Subcutaneous adipose tissue (tissue), 4 donors: Measurements from ENCODE around the gene SOHLH2. TPM values are rescaled to one million over a fixed set of nuclear protein-coding genes. Genes with fewer than 3 reads are reported as not detected.

Experiments used
- total RNA-seq, 4 donors: library from RNA; depleted of rRNA; stranded (reverse); fragments of >200 nt; gene quantifications; one replicate each; pipeline ENCODE4 v1.1.0, GENCODE V29; 2016
- TF ChIP-seq, protein P1 (sequence below): fragments of 450-650 bp; IDR thresholded peaks from one replicate; pipeline ENCODE4 v1.5.1; 2016; ENCODE audit warnings: low read depth, mild to moderate bottlenecking, control low read depth, antibody characterized with exemption, moderate library complexity

The SOHLH2 gene
- total RNA-seq, 4 donors from 2014 or later: 0.98 TPM; not detected in 3

DNA sequence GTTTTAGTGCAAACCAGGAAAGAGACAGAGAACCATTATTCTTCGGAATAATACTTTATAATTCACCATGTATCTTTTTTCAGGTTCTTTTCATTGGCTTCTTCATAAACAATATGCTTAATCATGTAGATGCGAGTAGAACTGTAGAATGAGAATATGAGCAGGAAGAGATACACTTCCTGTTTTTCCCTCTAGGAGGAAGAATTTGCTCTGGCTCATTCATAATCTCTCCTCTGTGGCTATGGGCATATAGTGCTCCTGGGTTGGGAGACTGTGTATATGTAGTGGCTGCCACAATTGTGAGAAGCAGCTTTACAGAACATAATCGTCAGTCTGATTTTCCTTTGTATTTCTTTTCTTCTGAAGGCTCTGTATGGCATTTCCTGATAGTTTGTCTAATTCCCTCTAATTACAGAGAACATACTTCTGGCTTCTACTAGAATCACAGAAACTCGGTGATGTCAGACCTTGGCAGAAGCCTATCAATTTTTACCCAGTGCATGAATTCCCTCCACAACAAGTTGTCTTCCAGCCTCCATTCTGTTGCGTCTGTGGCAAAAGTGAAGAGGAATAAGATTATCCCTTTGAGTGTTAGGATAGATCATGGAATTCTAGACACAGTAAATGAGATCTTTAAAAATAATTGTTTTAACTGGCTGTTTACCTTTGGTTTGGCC is 80.3 kb downstream of the SOHLH2 start:
- TF ChIP-seq, protein P1, sequence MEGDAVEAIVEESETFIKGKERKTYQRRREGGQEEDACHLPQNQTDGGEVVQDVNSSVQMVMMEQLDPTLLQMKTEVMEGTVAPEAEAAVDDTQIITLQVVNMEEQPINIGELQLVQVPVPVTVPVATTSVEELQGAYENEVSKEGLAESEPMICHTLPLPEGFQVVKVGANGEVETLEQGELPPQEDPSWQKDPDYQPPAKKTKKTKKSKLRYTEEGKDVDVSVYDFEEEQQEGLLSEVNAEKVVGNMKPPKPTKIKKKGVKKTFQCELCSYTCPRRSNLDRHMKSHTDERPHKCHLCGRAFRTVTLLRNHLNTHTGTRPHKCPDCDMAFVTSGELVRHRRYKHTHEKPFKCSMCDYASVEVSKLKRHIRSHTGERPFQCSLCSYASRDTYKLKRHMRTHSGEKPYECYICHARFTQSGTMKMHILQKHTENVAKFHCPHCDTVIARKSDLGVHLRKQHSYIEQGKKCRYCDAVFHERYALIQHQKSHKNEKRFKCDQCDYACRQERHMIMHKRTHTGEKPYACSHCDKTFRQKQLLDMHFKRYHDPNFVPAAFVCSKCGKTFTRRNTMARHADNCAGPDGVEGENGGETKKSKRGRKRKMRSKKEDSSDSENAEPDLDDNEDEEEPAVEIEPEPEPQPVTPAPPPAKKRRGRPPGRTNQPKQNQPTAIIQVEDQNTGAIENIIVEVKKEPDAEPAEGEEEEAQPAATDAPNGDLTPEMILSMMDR: no peak

GRCh38 chr13:36132376-36132775 is 82.0 kb downstream of the SOHLH2 start:
- TF ChIP-seq, protein P1: no peak

- TF ChIP-seq, protein P1: no peak
Measured at GRCh38 chr13:36131931-36132297, 82.4 kb downstream of the SOHLH2 start.

- TF ChIP-seq, protein P1: no peak
Measured at GRCh38 chr13:36131222-36131930, 83.0 kb downstream of the SOHLH2 start, which contains the start of gene DCLK1. Gene DCLK1, minus strand, starts transcription at chr13:36131382.

GRCh38 chr13:36130552-36131221 is 83.7 kb downstream of the SOHLH2 start:
- TF ChIP-seq, protein P1: no peak

DNA sequence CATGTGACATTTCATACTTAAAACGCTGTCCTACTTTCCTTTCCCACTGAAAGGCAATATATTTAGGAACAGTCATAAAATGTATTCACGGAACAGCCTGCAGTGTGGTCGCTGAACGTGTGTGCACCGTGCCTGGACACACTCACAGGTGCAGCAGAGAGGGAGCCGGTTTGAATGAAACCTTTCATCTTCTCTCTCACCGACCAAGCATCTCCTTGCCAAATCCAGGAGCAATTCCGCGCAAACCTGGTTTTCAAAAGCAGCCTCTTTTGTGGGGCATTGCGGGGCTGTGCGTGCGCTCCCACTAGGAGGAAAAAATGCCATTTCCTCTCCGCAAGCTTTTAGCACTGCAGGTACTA is 84.2 kb downstream of the SOHLH2 start:
- TF ChIP-seq, protein P1: no peak

DNA sequence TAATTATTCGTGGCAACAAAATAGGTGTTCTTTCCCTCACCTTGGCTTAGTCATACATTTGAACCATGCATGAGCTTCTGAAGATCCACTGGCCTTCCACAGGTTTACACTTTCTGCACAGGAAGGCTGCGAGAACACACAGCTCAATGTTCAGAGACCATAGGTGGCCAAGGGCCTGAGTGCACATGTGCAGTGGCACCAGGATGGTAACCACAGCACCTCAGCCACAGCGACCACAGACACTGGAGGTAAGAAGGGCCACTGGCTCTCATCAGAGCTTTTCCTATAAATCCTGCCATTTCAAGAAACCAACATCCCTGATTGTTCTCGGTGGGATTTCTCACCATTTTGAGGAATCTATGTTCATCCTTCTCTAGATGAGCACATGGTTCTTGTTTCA is 84.8 kb downstream of the SOHLH2 start:
- TF ChIP-seq, protein P1: no peak
